HEK293 (cell line): ENCODE measurements around the gene PITPNC1.

Experiments
- CTCF ChIA-PET: fragments of 350-600 bp; formaldehyde crosslinking; extraction: SDS; loops from one replicate; lab custom pipeline; 2021; ENCODE audit warnings: antibody characterized with exemption; lab: Yijun Ruan, JAX
- POLR2A ChIA-PET: fragments of 300-600 bp; formaldehyde crosslinking; extraction: SDS; loops from one replicate; lab custom pipeline; 2020; ENCODE audit warnings: antibody characterized with exemption, inconsistent platforms; lab: Yijun Ruan, JAX
- H3K27ac ChIP-seq: fragments of 200-500 bp; sonication (Bioruptor generic); 2 replicates; pipeline ENCODE4 v1.5.1; 2014; ENCODE audit warnings: low read depth, low read length, control low read depth, inconsistent platforms; ENCODE audit errors: extremely low read depth
- H3K36me3 ChIP-seq, 2 experiments: fragments of 200-500 bp in 1 of 2; sonication (Bioruptor generic) in 1 of 2; 1 replicate in 1 of 2; 2 replicates in 1 of 2; pipeline ENCODE4 v1.5.1; 2014 to 2017; ENCODE audit warnings: inconsistent platforms in 2 of 2, low read length in 2 of 2; ENCODE audit not compliant: control insufficient read depth in 2 of 2, insufficient read depth in 1 of 2
- H3K4me1 ChIP-seq: fragments of 200-500 bp; sonication (Bioruptor generic); 2 replicates; pipeline ENCODE4 v1.5.1; 2014; ENCODE audit warnings: mild to moderate bottlenecking, low read length, inconsistent platforms; ENCODE audit not compliant: control insufficient read depth, insufficient read depth
- H3K4me3 ChIP-seq: 2 replicates; pipeline ENCODE4 v1.5.1; 2011; ENCODE audit warnings: low read depth, mild to moderate bottlenecking, control low read depth, low read length, moderate library complexity
- H3K9me3 ChIP-seq: fragments of 200-500 bp; sonication (Bioruptor generic); 2 replicates; pipeline ENCODE4 v1.5.1; 2014; ENCODE audit warnings: low read depth, low read length, inconsistent platforms; ENCODE audit not compliant: control insufficient read depth, insufficient read depth
- GLIS2 ChIP-seq: fragments of 450-650 bp; formaldehyde crosslinking; IDR thresholded peaks from 2 replicates; pipeline ENCODE4 v1.5.1; 2016; ENCODE audit warnings: missing biosample characterization, missing genetic modification characterization
- HOXA7 ChIP-seq: sonication (generic); formaldehyde crosslinking; IDR thresholded peaks from 2 replicates; pipeline ENCODE4 v1.8.1; 2022; ENCODE audit warnings: missing genetic modification reagents, borderline replicate concordance
- OVOL3 ChIP-seq: fragments of 450-650 bp; formaldehyde crosslinking; IDR thresholded peaks from 2 replicates; pipeline ENCODE4 v1.5.1; 2016; ENCODE audit warnings: missing biosample characterization, missing genetic modification characterization
- SCRT2 ChIP-seq: fragments of 450-650 bp; formaldehyde crosslinking; IDR thresholded peaks from 2 replicates; pipeline ENCODE4 v1.5.1; 2016; ENCODE audit warnings: missing biosample characterization, missing genetic modification characterization
- ZNF239 ChIP-seq: fragments of 450-650 bp; formaldehyde crosslinking; IDR thresholded peaks from 2 replicates; pipeline ENCODE4 v1.5.1; 2016; ENCODE audit warnings: missing biosample characterization, missing genetic modification characterization
- ZNF274 ChIP-seq, 2 experiments: fragments of 200-500 bp in 1 of 2; fragments of 450-650 bp in 1 of 2; sonication (Bioruptor generic) in 1 of 2; formaldehyde crosslinking in 1 of 2; IDR thresholded peaks; 2 replicates each; pipeline versions ENCODE4 v1.5.1 to v1.6.1; 2014 to 2016; ENCODE audit warnings: borderline replicate concordance in 1 of 2, inconsistent platforms in 1 of 2, low read length in 1 of 2, missing biosample characterization in 1 of 2, missing genetic modification characterization in 1 of 2
- ZNF560 ChIP-seq: fragments of 450-650 bp; formaldehyde crosslinking; IDR thresholded peaks from 2 replicates; pipeline ENCODE4 v1.5.1; 2017; ENCODE audit warnings: missing biosample characterization, missing genetic modification characterization, borderline replicate concordance
- ZNF571 ChIP-seq: fragments of 450-650 bp; formaldehyde crosslinking; IDR thresholded peaks from 2 replicates; pipeline ENCODE4 v1.5.0; 2017; ENCODE audit warnings: missing biosample characterization, missing genetic modification characterization
- ZNF596 ChIP-seq: fragments of 450-650 bp; IDR thresholded peaks from 2 replicates; pipeline ENCODE4 v1.5.0; 2018; ENCODE audit warnings: missing biosample characterization, mild to moderate bottlenecking, missing genetic modification characterization, moderate library complexity
- ZNF624 ChIP-seq: fragments of 450-650 bp; formaldehyde crosslinking; IDR thresholded peaks from 2 replicates; pipeline ENCODE4 v1.5.1; 2017; ENCODE audit warnings: missing biosample characterization, missing genetic modification characterization
- ZNF830 ChIP-seq: fragments of 450-650 bp; IDR thresholded peaks from 2 replicates; pipeline ENCODE4 v1.5.0; 2018; ENCODE audit warnings: missing biosample characterization, missing genetic modification characterization, low read depth, mild to moderate bottlenecking, moderate library complexity
- TF ChIP-seq, protein P1 (sequence below): fragments of 450-650 bp; formaldehyde crosslinking; IDR thresholded peaks from 2 replicates; pipeline ENCODE4 v1.5.1; 2016; ENCODE audit warnings: missing biosample characterization, missing genetic modification characterization
- TF ChIP-seq, protein P2 (sequence below): fragments of 450-650 bp; formaldehyde crosslinking; IDR thresholded peaks from 2 replicates; pipeline ENCODE4 v1.5.1; 2017; ENCODE audit warnings: missing biosample characterization, mild to moderate bottlenecking, missing genetic modification characterization, moderate library complexity
- TF ChIP-seq, protein P3 (sequence below): fragments of 450-650 bp; formaldehyde crosslinking; IDR thresholded peaks from 2 replicates; pipeline ENCODE4 v1.5.1; 2017; ENCODE audit warnings: missing biosample characterization, missing genetic modification characterization
- TF ChIP-seq, protein P4 (sequence below): fragments of 450-650 bp; formaldehyde crosslinking; conservative IDR thresholded peaks from 2 replicates; pipeline ENCODE4 v1.5.1; 2016; ENCODE audit warnings: low read depth, missing biosample characterization, missing genetic modification characterization
- TF ChIP-seq, protein P5 (sequence below): fragments of 450-650 bp; formaldehyde crosslinking; IDR thresholded peaks from 2 replicates; pipeline ENCODE4 v1.5.1; 2016; ENCODE audit warnings: missing biosample characterization, missing genetic modification characterization
- TF ChIP-seq, protein P6 (sequence below): fragments of 450-650 bp; formaldehyde crosslinking; IDR thresholded peaks from 2 replicates; pipeline ENCODE4 v1.5.1; 2016; ENCODE audit warnings: missing biosample characterization, missing genetic modification characterization

PITPNC1 gene

DNA sequence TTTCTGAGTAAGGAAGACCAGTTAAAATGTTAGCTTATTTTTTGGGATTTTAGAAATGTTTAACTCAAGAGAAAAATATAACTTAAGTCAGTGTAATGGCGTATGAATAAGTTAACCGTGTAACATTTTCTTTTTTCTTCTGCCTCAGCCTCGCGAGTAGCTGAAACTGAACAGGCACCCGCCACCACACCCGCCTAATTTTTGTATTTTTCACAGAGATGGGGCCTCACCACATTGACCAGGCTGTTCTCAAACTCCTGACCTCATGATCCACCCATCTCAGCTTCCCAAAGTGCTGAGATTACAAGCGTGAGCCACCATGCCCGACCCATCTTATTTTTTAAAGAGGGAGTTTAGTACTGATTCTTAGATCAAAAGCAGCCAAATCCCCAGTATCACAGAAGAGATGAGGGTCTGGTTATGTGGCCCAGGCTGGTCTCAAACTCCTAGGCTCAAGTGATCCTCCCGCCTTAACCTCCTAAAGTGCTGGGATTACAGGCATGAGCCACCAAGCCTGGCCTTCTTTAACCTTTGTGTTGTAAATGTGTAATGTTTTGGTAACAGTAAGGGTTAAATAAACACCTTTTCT lies 16.8 kb downstream of the PITPNC1 start:
- no peak for TF ChIP-seq ZNF274 (IDR thresholded peaks at IDR 0.05; ENCODE audit: low read length)
- TF ChIP-seq ZNF274 (tag by site-specific recombination; IDR thresholded peaks at IDR 0.05; ENCODE audit: borderline replicate concordance) = no peak
- TF ChIP-seq, protein P1, sequence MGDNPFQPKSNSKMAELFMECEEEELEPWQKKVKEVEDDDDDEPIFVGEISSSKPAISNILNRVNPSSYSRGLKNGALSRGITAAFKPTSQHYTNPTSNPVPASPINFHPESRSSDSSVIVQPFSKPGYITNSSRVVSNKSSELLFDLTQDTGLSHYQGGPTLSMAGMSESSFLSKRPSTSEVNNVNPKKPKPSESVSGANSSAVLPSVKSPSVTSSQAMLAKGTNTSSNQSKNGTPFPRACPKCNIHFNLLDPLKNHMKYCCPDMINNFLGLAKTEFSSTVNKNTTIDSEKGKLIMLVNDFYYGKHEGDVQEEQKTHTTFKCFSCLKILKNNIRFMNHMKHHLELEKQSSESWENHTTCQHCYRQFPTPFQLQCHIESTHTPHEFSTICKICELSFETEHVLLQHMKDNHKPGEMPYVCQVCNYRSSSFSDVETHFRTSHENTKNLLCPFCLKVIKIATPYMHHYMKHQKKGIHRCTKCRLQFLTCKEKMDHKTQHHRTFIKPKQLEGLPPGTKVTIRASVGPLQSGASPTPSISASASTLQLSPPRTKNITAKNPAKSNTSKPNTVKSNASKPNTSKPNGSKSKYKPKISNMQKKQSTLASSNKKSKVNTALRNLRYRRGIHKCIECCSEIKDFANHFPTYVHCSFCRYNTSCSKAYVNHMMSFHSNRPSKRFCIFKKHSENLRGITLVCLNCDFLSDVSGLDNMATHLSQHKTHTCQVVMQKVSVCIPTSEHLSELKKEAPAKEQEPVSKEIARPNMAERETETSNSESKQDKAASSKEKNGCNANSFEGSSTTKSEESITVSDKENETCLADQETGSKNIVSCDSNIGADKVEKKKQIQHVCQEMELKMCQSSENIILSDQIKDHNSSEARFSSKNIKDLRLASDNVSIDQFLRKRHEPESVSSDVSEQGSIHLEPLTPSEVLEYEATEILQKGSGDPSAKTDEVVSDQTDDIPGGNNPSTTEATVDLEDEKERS = no peak
- TF ChIP-seq ZNF571 = no peak
- no peak for TF ChIP-seq HOXA7 (CRISPR knock-in tag)
- TF ChIP-seq ZNF624 = no peak
- TF ChIP-seq, protein P2, sequence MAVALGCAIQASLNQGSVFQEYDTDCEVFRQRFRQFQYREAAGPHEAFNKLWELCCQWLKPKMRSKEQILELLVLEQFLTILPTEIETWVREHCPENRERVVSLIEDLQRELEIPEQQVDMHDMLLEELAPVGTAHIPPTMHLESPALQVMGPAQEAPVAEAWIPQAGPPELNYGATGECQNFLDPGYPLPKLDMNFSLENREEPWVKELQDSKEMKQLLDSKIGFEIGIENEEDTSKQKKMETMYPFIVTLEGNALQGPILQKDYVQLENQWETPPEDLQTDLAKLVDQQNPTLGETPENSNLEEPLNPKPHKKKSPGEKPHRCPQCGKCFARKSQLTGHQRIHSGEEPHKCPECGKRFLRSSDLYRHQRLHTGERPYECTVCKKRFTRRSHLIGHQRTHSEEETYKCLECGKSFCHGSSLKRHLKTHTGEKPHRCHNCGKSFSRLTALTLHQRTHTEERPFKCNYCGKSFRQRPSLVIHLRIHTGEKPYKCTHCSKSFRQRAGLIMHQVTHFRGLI (tag by site-specific recombination) = no peak
- TF ChIP-seq, protein P3, sequence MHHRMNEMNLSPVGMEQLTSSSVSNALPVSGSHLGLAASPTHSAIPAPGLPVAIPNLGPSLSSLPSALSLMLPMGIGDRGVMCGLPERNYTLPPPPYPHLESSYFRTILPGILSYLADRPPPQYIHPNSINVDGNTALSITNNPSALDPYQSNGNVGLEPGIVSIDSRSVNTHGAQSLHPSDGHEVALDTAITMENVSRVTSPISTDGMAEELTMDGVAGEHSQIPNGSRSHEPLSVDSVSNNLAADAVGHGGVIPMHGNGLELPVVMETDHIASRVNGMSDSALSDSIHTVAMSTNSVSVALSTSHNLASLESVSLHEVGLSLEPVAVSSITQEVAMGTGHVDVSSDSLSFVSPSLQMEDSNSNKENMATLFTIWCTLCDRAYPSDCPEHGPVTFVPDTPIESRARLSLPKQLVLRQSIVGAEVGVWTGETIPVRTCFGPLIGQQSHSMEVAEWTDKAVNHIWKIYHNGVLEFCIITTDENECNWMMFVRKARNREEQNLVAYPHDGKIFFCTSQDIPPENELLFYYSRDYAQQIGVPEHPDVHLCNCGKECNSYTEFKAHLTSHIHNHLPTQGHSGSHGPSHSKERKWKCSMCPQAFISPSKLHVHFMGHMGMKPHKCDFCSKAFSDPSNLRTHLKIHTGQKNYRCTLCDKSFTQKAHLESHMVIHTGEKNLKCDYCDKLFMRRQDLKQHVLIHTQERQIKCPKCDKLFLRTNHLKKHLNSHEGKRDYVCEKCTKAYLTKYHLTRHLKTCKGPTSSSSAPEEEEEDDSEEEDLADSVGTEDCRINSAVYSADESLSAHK (tag by site-specific recombination) = no peak
- TF ChIP-seq, protein P4, sequence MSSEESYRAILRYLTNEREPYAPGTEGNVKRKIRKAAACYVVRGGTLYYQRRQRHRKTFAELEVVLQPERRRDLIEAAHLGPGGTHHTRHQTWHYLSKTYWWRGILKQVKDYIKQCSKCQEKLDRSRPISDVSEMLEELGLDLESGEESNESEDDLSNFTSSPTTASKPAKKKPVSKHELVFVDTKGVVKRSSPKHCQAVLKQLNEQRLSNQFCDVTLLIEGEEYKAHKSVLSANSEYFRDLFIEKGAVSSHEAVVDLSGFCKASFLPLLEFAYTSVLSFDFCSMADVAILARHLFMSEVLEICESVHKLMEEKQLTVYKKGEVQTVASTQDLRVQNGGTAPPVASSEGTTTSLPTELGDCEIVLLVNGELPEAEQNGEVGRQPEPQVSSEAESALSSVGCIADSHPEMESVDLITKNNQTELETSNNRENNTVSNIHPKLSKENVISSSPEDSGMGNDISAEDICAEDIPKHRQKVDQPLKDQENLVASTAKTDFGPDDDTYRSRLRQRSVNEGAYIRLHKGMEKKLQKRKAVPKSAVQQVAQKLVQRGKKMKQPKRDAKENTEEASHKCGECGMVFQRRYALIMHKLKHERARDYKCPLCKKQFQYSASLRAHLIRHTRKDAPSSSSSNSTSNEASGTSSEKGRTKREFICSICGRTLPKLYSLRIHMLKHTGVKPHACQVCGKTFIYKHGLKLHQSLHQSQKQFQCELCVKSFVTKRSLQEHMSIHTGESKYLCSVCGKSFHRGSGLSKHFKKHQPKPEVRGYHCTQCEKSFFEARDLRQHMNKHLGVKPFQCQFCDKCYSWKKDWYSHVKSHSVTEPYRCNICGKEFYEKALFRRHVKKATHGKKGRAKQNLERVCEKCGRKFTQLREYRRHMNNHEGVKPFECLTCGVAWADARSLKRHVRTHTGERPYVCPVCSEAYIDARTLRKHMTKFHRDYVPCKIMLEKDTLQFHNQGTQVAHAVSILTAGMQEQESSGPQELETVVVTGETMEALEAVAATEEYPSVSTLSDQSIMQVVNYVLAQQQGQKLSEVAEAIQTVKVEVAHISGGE (tag by site-specific recombination) = no peak
- TF ChIP-seq ZNF830 (tag by site-specific recombination) = no peak
- TF ChIP-seq ZNF560 = no peak
- no peak for TF ChIP-seq GLIS2
- TF ChIP-seq SCRT2 (tag by site-specific recombination) = no peak
- no peak for TF ChIP-seq ZNF239 (tag by site-specific recombination)
- TF ChIP-seq, protein P5, sequence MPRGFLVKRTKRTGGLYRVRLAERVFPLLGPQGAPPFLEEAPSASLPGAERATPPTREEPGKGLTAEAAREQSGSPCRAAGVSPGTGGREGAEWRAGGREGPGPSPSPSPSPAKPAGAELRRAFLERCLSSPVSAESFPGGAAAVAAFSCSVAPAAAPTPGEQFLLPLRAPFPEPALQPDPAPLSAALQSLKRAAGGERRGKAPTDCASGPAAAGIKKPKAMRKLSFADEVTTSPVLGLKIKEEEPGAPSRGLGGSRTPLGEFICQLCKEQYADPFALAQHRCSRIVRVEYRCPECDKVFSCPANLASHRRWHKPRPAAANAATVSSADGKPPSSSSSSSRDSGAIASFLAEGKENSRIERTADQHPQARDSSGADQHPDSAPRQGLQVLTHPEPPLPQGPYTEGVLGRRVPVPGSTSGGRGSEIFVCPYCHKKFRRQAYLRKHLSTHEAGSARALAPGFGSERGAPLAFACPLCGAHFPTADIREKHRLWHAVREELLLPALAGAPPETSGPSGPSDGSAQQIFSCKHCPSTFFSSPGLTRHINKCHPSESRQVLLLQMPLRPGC (tag by site-specific recombination) = no peak
- no peak for TF ChIP-seq OVOL3
- no peak for TF ChIP-seq ZNF596
- TF ChIP-seq, protein P6, sequence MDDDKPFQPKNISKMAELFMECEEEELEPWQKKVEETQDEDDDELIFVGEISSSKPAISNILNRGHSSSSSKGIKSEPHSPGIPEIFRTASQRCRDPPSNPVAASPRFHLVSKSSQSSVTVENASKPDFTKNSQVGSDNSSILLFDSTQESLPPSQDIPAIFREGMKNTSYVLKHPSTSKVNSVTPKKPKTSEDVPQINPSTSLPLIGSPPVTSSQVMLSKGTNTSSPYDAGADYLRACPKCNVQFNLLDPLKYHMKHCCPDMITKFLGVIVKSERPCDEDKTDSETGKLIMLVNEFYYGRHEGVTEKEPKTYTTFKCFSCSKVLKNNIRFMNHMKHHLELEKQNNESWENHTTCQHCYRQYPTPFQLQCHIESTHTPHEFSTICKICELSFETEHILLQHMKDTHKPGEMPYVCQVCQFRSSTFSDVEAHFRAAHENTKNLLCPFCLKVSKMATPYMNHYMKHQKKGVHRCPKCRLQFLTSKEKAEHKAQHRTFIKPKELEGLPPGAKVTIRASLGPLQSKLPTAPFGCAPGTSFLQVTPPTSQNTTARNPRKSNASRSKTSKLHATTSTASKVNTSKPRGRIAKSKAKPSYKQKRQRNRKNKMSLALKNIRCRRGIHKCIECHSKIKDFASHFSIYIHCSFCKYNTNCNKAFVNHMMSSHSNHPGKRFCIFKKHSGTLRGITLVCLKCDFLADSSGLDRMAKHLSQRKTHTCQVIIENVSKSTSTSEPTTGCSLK = no peak
- Histone ChIP-seq H3K36me3 (no peaks in the 10 kb centered on the region; a peak in 1 of 3 replicates), H3K4me3 (no peak overlapping the region), H3K27ac (no peak overlapping the region), H3K4me1 (peaks cover 11% of the 10 kb centered on the region), H3K9me3 (no peaks in the 10 kb centered on the region)
- CTCF ChIA-PET = interaction anchor here (0.6 to 1.3 kb wide), 2 partner anchors 25 to 174 kb away, joined by 3 to 4 read pairs; no protein-coding TSS in a partner anchor
- POLR2A ChIA-PET = no interaction called here
